Measurements from ENCODE around the gene IQSEC1.

GRCh38 chr3:13074006-13074375 is 762 bp upstream of the IQSEC1 start:
- TF ChIP-seq GATA2 (IDR thresholded peaks at IDR 0.05; ENCODE audit: low read depth, low read length) (peak; percentile 60; the same call in 1 of the 2 replicates), GATA3 (IDR thresholded peaks at IDR 0.05; ENCODE audit: low read depth, low read length) (no peak)
